ENCODE measurements around the gene CRK.

DNA sequence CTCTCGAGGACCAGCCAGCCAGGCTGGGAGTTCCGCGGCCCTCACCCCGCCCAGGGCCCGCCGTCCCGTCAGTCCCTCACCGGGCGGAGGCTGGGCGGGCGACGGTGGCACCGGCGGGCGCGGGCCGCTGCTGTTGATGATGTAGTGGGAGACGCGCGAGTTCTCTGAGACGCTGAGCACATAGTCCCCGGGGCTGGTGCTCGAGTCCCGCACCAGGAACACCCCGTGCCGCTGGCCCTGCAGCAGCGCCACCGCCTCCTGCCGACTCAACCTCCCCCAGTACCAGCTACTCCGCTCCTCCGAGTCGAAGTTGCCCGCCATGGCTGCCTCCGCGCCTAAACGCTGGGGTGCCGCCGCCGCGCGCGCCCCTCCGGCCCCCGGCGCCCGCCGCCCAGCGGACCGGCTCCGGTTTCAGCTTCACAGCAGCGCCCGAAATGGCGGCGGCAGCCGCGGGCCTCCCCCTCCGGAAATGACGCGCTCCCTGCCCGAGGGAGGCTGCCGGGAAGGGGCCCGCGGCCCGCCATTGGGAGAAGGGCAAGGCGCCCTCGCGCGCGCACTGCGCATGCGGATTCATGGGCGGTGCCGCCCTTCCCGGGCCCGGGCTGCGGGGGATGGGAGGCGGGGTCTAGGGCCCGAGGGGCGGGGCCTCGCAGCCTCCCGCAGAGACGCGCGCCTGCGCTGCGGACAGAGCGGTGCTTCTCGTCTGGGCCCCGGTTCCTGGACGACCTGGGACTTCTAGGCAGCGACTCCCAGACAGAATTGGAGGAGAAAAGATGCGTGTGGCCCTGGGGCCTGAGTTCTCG is at the start of gene CRK:
- TF ChIP-seq, protein P1, sequence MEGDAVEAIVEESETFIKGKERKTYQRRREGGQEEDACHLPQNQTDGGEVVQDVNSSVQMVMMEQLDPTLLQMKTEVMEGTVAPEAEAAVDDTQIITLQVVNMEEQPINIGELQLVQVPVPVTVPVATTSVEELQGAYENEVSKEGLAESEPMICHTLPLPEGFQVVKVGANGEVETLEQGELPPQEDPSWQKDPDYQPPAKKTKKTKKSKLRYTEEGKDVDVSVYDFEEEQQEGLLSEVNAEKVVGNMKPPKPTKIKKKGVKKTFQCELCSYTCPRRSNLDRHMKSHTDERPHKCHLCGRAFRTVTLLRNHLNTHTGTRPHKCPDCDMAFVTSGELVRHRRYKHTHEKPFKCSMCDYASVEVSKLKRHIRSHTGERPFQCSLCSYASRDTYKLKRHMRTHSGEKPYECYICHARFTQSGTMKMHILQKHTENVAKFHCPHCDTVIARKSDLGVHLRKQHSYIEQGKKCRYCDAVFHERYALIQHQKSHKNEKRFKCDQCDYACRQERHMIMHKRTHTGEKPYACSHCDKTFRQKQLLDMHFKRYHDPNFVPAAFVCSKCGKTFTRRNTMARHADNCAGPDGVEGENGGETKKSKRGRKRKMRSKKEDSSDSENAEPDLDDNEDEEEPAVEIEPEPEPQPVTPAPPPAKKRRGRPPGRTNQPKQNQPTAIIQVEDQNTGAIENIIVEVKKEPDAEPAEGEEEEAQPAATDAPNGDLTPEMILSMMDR (conservative IDR thresholded peaks at IDR 0.05): no peak
- no peak for TF ChIP-seq EZH2 (IDR thresholded peaks at IDR 0.05; ENCODE audit: low read depth)
